Activated naive CD4-positive, alpha-beta T cell treated with anti-CD3 and anti-CD28 coated beads, Interleukin-2, amount 50 U/mL, for 24 hours (primary cell): ENCODE data around the gene OR52I1.

Source experiments
- H3K27ac Mint-ChIP-seq: one replicate; pipeline ENCODE4 v1.8.0; 2021; ENCODE audit warnings: mild to moderate bottlenecking, mixed read lengths
- H3K27me3 Mint-ChIP-seq: one replicate; pipeline ENCODE4 v1.8.0; 2021; ENCODE audit warnings: mixed read lengths
- H3K36me3 Mint-ChIP-seq: one replicate; pipeline ENCODE4 v1.8.0; 2021; ENCODE audit warnings: mixed read lengths
- H3K4me1 Mint-ChIP-seq: one replicate; pipeline ENCODE4 v1.8.0; 2021; ENCODE audit warnings: mixed read lengths
- H3K4me3 Mint-ChIP-seq: one replicate; pipeline ENCODE4 v1.8.0; 2021; ENCODE audit warnings: mild to moderate bottlenecking, mixed read lengths
- H3K9me3 Mint-ChIP-seq: one replicate; pipeline ENCODE4 v1.8.0; 2021; ENCODE audit warnings: mixed read lengths

OR52I1 gene

DNA sequence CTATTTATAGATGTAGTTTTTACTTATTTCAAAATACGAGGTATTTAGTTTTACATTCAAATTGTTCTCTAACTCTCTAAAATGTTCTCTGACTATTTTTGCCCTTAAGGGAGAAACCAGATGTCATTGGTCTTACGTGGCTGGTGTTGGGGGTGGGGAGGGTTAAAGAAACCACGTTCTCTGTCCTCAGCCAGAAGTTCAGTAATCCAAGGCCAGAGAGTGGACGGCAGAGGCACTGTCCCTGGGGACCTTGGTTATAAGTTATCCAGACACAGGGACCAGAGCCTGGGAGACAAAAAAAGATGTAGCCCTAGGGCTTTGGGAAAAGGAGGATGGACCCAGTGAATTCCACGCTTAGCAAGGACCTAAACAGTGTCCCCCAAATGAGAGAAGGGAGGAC is 49.2 kb downstream of the OR52I1 start:
- no peaks in the 10 kb centered on the region for H3K4me1 Mint-ChIP-seq
- H3K36me3 Mint-ChIP-seq = no peaks in the 10 kb centered on the region
- H3K27me3 Mint-ChIP-seq = no peaks in the 10 kb centered on the region
- H3K27ac Mint-ChIP-seq = no peak overlapping the region
- no peaks in the 10 kb centered on the region for H3K9me3 Mint-ChIP-seq
- H3K4me3 Mint-ChIP-seq = no peak overlapping the region

GRCh38 chr11:4643682-4644081 is 49.8 kb downstream of the OR52I1 start, which contains the start of gene OR51E1:
Gene OR51E1, plus strand, starts transcription at chr11:4643982. Its CDS starts 8,545 bp downstream, at chr11:4652527.
- H3K27me3 Mint-ChIP-seq = no peaks in the 10 kb centered on the region
- no peak within 1 kb of the TSS for H3K4me3 Mint-ChIP-seq
- H3K36me3 Mint-ChIP-seq = no peaks in the 10 kb centered on the region
- no peaks in the 10 kb centered on the region for H3K4me1 Mint-ChIP-seq
- no peaks in the 10 kb centered on the region for H3K9me3 Mint-ChIP-seq
- no peak within 1 kb of the TSS for H3K27ac Mint-ChIP-seq

- Mint-ChIP-seq H3K36me3 (no peaks in the 10 kb centered on the region), H3K27ac (no peak overlapping the region), H3K27me3 (no peaks in the 10 kb centered on the region), H3K4me3 (no peak overlapping the region), H3K4me1 (no peaks in the 10 kb centered on the region), H3K9me3 (no peaks in the 10 kb centered on the region)
These were observed 50.4 kb downstream of the OR52I1 start for GRCh38 chr11:4644233-4644632.
